Panc1 (cell line): ENCODE results near the gene RAB27B.

Experiments used
- CTCF ChIP-seq: fragments of 450-650 bp; IDR thresholded peaks from 2 replicates; pipeline ENCODE4 v1.5.1; 2017; ENCODE audit warnings: mild to moderate bottlenecking
- POLR2AphosphoS5 ChIP-seq: IDR thresholded peaks from 2 replicates; pipeline ENCODE4 v1.6.1; 2012; ENCODE audit warnings: mild to moderate bottlenecking, low read depth, low read length, moderate library complexity
- TF ChIP-seq, protein P1 (sequence below), 2 experiments: IDR thresholded peaks; 2 replicates each; pipeline ENCODE4 v1.6.1; 2011 to 2012; ENCODE audit warnings: low read depth in 2 of 2, control low read depth in 1 of 2, low read length in 1 of 2, mild to moderate bottlenecking in 1 of 2, moderate library complexity in 1 of 2; ENCODE audit not compliant: insufficient read depth in 1 of 2

- TF ChIP-seq CTCF, result no peak
- TF ChIP-seq POLR2AphosphoS5, result no peak
- TF ChIP-seq, protein P1, sequence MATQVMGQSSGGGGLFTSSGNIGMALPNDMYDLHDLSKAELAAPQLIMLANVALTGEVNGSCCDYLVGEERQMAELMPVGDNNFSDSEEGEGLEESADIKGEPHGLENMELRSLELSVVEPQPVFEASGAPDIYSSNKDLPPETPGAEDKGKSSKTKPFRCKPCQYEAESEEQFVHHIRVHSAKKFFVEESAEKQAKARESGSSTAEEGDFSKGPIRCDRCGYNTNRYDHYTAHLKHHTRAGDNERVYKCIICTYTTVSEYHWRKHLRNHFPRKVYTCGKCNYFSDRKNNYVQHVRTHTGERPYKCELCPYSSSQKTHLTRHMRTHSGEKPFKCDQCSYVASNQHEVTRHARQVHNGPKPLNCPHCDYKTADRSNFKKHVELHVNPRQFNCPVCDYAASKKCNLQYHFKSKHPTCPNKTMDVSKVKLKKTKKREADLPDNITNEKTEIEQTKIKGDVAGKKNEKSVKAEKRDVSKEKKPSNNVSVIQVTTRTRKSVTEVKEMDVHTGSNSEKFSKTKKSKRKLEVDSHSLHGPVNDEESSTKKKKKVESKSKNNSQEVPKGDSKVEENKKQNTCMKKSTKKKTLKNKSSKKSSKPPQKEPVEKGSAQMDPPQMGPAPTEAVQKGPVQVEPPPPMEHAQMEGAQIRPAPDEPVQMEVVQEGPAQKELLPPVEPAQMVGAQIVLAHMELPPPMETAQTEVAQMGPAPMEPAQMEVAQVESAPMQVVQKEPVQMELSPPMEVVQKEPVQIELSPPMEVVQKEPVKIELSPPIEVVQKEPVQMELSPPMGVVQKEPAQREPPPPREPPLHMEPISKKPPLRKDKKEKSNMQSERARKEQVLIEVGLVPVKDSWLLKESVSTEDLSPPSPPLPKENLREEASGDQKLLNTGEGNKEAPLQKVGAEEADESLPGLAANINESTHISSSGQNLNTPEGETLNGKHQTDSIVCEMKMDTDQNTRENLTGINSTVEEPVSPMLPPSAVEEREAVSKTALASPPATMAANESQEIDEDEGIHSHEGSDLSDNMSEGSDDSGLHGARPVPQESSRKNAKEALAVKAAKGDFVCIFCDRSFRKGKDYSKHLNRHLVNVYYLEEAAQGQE (IDR thresholded peaks at IDR 0.05; ENCODE audit: insufficient read depth in 1 of 2, low read depth in 2 of 2, low read length in 1 of 2), result no peak
These were observed 45.6 kb downstream of the RAB27B start for GRCh38 chr18:54873884-54874255.
